Endodermal cell (in vitro differentiated cells): ENCODE results near the gene ADAMTS15. TPM values are rescaled to one million over a fixed set of nuclear protein-coding genes. Genes with fewer than 3 reads are reported as not detected.

Source experiments
- DNase-seq: peaks from one replicate; pipeline ENCODE4 v3.0.0-alpha.2; 2017
- H3K27ac ChIP-seq: 2 replicates; pipeline ENCODE4 v1.5.1; 2013; ENCODE audit warnings: mild to moderate bottlenecking, low read depth, low read length, moderate library complexity
- H3K27me3 ChIP-seq: 2 replicates; pipeline ENCODE4 v1.6.1; 2013; ENCODE audit warnings: mild to moderate bottlenecking, low read length, moderate library complexity; ENCODE audit not compliant: insufficient read depth, control insufficient read depth, poor library complexity, severe bottlenecking
- H3K36me3 ChIP-seq: 2 replicates; pipeline ENCODE4 v1.7.0; 2013; ENCODE audit warnings: mild to moderate bottlenecking, low read length, moderate library complexity; ENCODE audit not compliant: control insufficient read depth, insufficient read depth
- H3K4me1 ChIP-seq: one replicate; pipeline ENCODE4 v1.7.0; 2013; ENCODE audit warnings: low read length; ENCODE audit not compliant: control insufficient read depth, insufficient read depth
- H3K4me3 ChIP-seq: 2 replicates; pipeline ENCODE4 v1.5.1; 2013; ENCODE audit warnings: mild to moderate bottlenecking, low read length, moderate library complexity
- H3K9ac ChIP-seq: 2 replicates; pipeline ENCODE4 v1.6.1; 2013; ENCODE audit warnings: mild to moderate bottlenecking, low read length, moderate library complexity; ENCODE audit not compliant: poor library complexity, severe bottlenecking; ENCODE audit errors: extremely low read depth
- H3K9me3 ChIP-seq: 2 replicates; pipeline ENCODE4 v1.6.1; 2013; ENCODE audit warnings: mild to moderate bottlenecking, low read length, moderate library complexity; ENCODE audit not compliant: control insufficient read depth
- H3K27ac Mint-ChIP-seq: 2 replicates; pipeline ENCODE4 v1.8.0; 2020; ENCODE audit warnings: mixed read lengths
- H3K27me3 Mint-ChIP-seq: 2 replicates; pipeline ENCODE4 v1.8.0; 2021; ENCODE audit warnings: mild to moderate bottlenecking, mixed read lengths; ENCODE audit not compliant: insufficient read depth
- H3K36me3 Mint-ChIP-seq: 2 replicates; pipeline ENCODE4 v1.8.0; 2020; ENCODE audit warnings: low read depth, mixed read lengths
- H3K4me1 Mint-ChIP-seq: 2 replicates; pipeline ENCODE4 v1.8.0; 2020; ENCODE audit warnings: mixed read lengths
- H3K4me3 Mint-ChIP-seq: 2 replicates; pipeline ENCODE4 v1.8.0; 2020; ENCODE audit warnings: mild to moderate bottlenecking, moderate library complexity, mixed read lengths
- H3K9me3 Mint-ChIP-seq: 2 replicates; pipeline ENCODE4 v1.8.0; 2020; ENCODE audit warnings: mild to moderate bottlenecking, mixed read lengths
- CTCF ChIP-seq: fragments of 200-600 bp; sonication (generic); conservative IDR thresholded peaks from 2 replicates; pipeline ENCODE4 v1.5.0; 2021; ENCODE audit warnings: antibody characterized with exemption, mild to moderate bottlenecking
- WGBS, 2 experiments: methylation state at CpG; one replicate each; pipeline versions ENCODE4 v1.1.5 to v1.1.7; 2013; ENCODE audit warnings: missing lambda C conversion rate in 2 of 2, mixed read lengths in 1 of 2; ENCODE audit not compliant: insufficient coverage in 1 of 2, insufficient read length in 1 of 2; 5-methylcytosine and 5-hydroxymethylcytosine counted together
- total RNA-seq, 2 donors: library from RNA; stranded (reverse); fragmentation: NEBNext Ultra II Directional in 1 of 2; extraction: Animal tissue kit (Norgen Biotek cat#: 25700) in 1 of 2; gene quantifications; 2 replicates in 1 of 2; 3 replicates in 1 of 2; pipeline ENCODE4 v1.2.1, GENCODE V29; 2021

ADAMTS15 gene
- total RNA-seq, 2 donors from 2014 or later = 0.27 to 1.0 TPM

DNA sequence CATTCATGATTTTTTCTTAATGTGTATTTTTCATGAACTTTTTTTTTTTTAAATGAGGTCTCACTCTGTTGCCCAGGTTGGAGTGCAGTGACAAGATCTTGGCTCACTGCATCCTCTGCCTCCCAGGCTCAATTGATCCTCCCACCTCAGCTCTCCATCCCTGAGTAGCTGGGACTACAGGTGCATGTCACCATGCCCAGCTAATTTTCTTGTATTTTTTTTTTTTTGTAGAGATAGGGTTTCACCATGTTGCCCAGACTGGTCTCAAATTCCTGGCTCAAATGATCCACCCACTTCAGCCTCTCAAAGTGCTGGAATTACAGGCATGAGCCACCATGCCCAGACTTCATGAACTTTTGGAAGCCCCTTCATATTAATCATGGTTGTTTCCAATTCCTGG, 49.7 kb downstream of the ADAMTS15 start:
- H3K36me3 Mint-ChIP-seq = no peaks in the 10 kb centered on the region
- DNase-seq = no peak
- Histone ChIP-seq H3K4me3 (no peak overlapping the region), H3K27me3 (no peaks in the 10 kb centered on the region), H3K9ac (no peak overlapping the region), H3K27ac (no peak overlapping the region), H3K4me1 (no peaks in the 10 kb centered on the region), H3K9me3 (no peaks in the 10 kb centered on the region), H3K36me3 (no peaks in the 10 kb centered on the region)
- H3K27ac Mint-ChIP-seq = no peak overlapping the region
- TF ChIP-seq CTCF = no peak
- H3K4me1 Mint-ChIP-seq = no peaks in the 10 kb centered on the region
- peaks cover 8% of the 10 kb centered on the region for H3K9me3 Mint-ChIP-seq
- peaks cover 1% of the 10 kb centered on the region for H3K27me3 Mint-ChIP-seq
- H3K4me3 Mint-ChIP-seq = no peak overlapping the region

- DNase-seq = no peak
- Mint-ChIP-seq H3K4me1 (no peaks in the 10 kb centered on the region), H3K4me3 (no peak overlapping the region), H3K27me3 (peaks cover 1% of the 10 kb centered on the region), H3K27ac (no peak overlapping the region), H3K36me3 (no peaks in the 10 kb centered on the region), H3K9me3 (peaks cover 22% of the 10 kb centered on the region)
- no peaks in the 10 kb centered on the region for H3K4me1 ChIP-seq
- no peak overlapping the region for H3K4me3 ChIP-seq
- H3K9ac ChIP-seq = no peak overlapping the region
- no peak for TF ChIP-seq CTCF
- no peaks in the 10 kb centered on the region for H3K9me3 ChIP-seq
- H3K27me3 ChIP-seq = no peaks in the 10 kb centered on the region
- H3K36me3 ChIP-seq = no peaks in the 10 kb centered on the region
- no peak overlapping the region for H3K27ac ChIP-seq
Measured at GRCh38 chr11:130499828-130500227, 51.4 kb downstream of the ADAMTS15 start.

- no peak overlapping the region for H3K27ac Mint-ChIP-seq
- H3K27me3 Mint-ChIP-seq = peaks cover 1% of the 10 kb centered on the region
- Histone ChIP-seq H3K4me3 (no peak overlapping the region), H3K9me3 (peaks cover 16% of the 10 kb centered on the region), H3K27me3 (no peaks in the 10 kb centered on the region), H3K9ac (no peak overlapping the region), H3K27ac (no peak overlapping the region), H3K36me3 (no peaks in the 10 kb centered on the region), H3K4me1 (no peaks in the 10 kb centered on the region)
- no CpG with 5 or more reads among the region's 1 CpG for WGBS, 2 experiments
- no peak for TF ChIP-seq CTCF
- no peak for DNase-seq
- H3K4me1 Mint-ChIP-seq = peaks cover 10% of the 10 kb centered on the region
- peaks cover 52% of the 10 kb centered on the region for H3K9me3 Mint-ChIP-seq
- H3K4me3 Mint-ChIP-seq = no peak overlapping the region
- H3K36me3 Mint-ChIP-seq = peaks cover 9% of the 10 kb centered on the region
Measured at GRCh38 chr11:130504317-130504716, 55.9 kb downstream of the ADAMTS15 start.
